Keratinocyte (primary cell): ENCODE results near the gene NFYA.

ENCODE experiments used
- EZH2 ChIP-seq: IDR thresholded peaks from one replicate; pipeline ENCODE4 v1.6.1; 2012; ENCODE audit warnings: inconsistent platforms, mild to moderate bottlenecking, low read length, moderate library complexity
- TF ChIP-seq, protein P1 (sequence below), 3 experiments: IDR thresholded peaks in 1 of 3; conservative IDR thresholded peaks in 1 of 3; optimal IDR thresholded peaks in 1 of 3; 2 replicates in 2 of 3; 3 replicates in 1 of 3; pipeline versions ENCODE3 to v1.5.1; 2011; ENCODE audit warnings: low read length in 3 of 3, mild to moderate bottlenecking in 3 of 3, moderate library complexity in 2 of 3, control low read depth in 1 of 3, inconsistent platforms in 1 of 3; ENCODE audit not compliant: insufficient read depth in 2 of 3; ENCODE audit errors: extremely low read depth in 1 of 3

DNA sequence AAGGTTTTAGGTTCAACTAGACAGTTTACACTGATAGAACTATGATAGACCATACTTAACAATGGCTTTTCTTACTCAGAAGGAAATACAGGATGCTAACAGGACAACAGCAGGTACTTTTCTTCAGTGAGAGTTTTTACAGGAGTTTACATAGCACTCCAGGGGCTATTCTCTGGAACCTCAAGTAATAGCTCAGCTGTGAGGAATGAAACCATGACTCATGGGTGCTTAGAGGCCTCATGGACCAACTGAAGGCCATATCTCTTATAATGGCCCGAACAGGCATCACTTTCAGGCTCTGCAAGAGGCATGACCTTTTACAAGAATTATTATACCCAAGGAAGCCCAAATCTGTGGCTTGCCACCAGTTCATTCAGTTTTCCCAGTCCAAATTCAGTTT, 49.6 kb downstream of the NFYA start:
- TF ChIP-seq, protein P1, sequence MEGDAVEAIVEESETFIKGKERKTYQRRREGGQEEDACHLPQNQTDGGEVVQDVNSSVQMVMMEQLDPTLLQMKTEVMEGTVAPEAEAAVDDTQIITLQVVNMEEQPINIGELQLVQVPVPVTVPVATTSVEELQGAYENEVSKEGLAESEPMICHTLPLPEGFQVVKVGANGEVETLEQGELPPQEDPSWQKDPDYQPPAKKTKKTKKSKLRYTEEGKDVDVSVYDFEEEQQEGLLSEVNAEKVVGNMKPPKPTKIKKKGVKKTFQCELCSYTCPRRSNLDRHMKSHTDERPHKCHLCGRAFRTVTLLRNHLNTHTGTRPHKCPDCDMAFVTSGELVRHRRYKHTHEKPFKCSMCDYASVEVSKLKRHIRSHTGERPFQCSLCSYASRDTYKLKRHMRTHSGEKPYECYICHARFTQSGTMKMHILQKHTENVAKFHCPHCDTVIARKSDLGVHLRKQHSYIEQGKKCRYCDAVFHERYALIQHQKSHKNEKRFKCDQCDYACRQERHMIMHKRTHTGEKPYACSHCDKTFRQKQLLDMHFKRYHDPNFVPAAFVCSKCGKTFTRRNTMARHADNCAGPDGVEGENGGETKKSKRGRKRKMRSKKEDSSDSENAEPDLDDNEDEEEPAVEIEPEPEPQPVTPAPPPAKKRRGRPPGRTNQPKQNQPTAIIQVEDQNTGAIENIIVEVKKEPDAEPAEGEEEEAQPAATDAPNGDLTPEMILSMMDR (optimal IDR thresholded peaks at IDR 0.05 in 1 of 3, IDR thresholded peaks at IDR 0.05 in 1 of 3, conservative IDR thresholded peaks at IDR 0.05 in 1 of 3; ENCODE audit: extremely low read depth in 1 of 3, insufficient read depth in 2 of 3, low read length in 3 of 3) = no peak
- TF ChIP-seq EZH2 = no peak
